AG04450 (cell line): Measurements from ENCODE around the gene FCRL3. TPM values are rescaled to one million over a fixed set of nuclear protein-coding genes. Genes with fewer than 3 reads are reported as not detected.

Experiments used
- CTCF ChIA-PET: fragments of 300-600, 350-600 bp; formaldehyde crosslinking; extraction: SDS; loops from one replicate; lab custom pipeline; 2022; ENCODE audit warnings: antibody characterized with exemption, inconsistent platforms; lab: Charles Lee
- POLR2A ChIA-PET: fragments of 350-600 bp; formaldehyde crosslinking; extraction: SDS; loops from one replicate; lab custom pipeline; 2021; ENCODE audit warnings: antibody characterized with exemption, inconsistent platforms; lab: Yijun Ruan, JAX
- DNase-seq: peaks from one replicate; pipeline ENCODE4 v3.0.0-alpha.2; 2011; ENCODE audit warnings: low read depth, low spot score
- H3K27ac ChIP-seq: one replicate; pipeline ENCODE4 v1.5.1; 2012; ENCODE audit warnings: low read depth, low read length, control low read depth
- H3K27me3 ChIP-seq: one replicate; pipeline ENCODE4 v1.6.0; 2012; ENCODE audit warnings: low read length; ENCODE audit not compliant: control insufficient read depth, insufficient read depth
- H3K4me3 ChIP-seq: 2 replicates; pipeline ENCODE4 v1.5.1; 2011; ENCODE audit warnings: mild to moderate bottlenecking, low read depth, low read length, control low read depth
- H3K9me3 ChIP-seq: 2 replicates; pipeline ENCODE4 v1.5.1; 2012; ENCODE audit warnings: low read length; ENCODE audit not compliant: control insufficient read depth, insufficient read depth
- CTCF ChIP-seq: IDR thresholded peaks from 2 replicates; pipeline ENCODE4 v1.5.1; 2011; ENCODE audit warnings: low read depth, low read length, control low read depth, inconsistent platforms
- polyA plus RNA-seq: library from polyadenylated mRNA; depleted of rRNA; stranded (reverse); fragments of >200 nt; gene quantifications from 2 replicates; pipeline ENCODE4 v1.2.3, GENCODE V29; 2011; rRNA removed

Gene FCRL3
- polyA plus RNA-seq, 1 experiment: not detected

GRCh38 chr1:157646144-157646543, 54.4 kb downstream of the FCRL3 start:
- Histone ChIP-seq H3K9me3 (no peaks in the 10 kb centered on the region), H3K27ac (no peak overlapping the region), H3K27me3 (no peaks in the 10 kb centered on the region), H3K4me3 (no peak overlapping the region)
- ChIA-PET CTCF (no interaction called here), POLR2A (no interaction called here)
- TF ChIP-seq CTCF: no peak
- DNase-seq: no peak

GRCh38 chr1:157641177-157641576, 59.4 kb downstream of the FCRL3 start:
- Histone ChIP-seq H3K27ac (no peak overlapping the region), H3K4me3 (no peak overlapping the region), H3K9me3 (no peaks in the 10 kb centered on the region), H3K27me3 (no peaks in the 10 kb centered on the region)
- TF ChIP-seq CTCF: no peak
- ChIA-PET CTCF (no interaction called here), POLR2A (no interaction called here)
- no peak for DNase-seq

DNA sequence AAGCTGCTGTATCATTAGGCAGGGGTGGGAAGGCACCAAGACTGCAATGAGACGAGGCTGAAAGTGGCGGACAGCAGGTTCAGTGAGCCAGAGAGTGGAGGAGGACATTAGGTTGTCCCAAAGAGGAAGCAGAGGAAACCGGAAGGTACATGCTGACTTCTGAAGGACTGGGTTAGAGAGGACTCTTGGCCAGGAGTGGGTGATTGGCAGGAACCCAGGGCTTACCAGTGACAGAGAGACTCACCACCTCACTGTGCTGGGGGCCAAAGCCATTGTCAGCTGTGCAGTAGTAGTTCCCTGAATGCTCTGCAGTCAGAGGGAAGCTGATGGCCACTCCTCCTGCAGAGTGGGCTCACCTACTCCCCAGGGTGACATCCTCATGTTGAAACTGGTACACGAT, 60.8 kb downstream of the FCRL3 start:
- Histone ChIP-seq H3K9me3 (no peaks in the 10 kb centered on the region), H3K27me3 (no peaks in the 10 kb centered on the region), H3K4me3 (no peak overlapping the region), H3K27ac (no peak overlapping the region)
- CTCF ChIA-PET: no interaction called here
- no peak for TF ChIP-seq CTCF
- no peak for DNase-seq
- POLR2A ChIA-PET: no interaction called here

DNA sequence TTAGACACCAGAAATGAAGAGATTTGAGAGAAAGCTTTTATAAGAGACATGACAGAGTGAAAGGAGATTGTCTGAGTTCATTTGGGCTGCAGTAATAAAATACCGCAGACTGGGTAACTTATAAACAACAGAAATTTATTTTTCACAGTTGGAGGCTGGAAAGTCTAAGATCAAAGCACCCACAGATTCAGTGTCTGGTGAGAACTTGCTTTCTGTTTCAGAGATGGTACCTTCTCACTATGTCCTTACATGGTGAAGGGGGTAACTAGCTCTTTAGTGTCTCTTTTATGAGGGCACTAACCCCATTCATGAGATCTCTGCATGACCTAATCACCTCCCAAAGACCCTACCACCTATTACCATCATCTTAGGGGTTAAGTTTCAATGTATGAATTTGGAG, 71.8 kb downstream of the FCRL3 start:
- ChIA-PET POLR2A (no interaction called here), CTCF (no interaction called here)
- H3K27me3 ChIP-seq: no peaks in the 10 kb centered on the region
- H3K27ac ChIP-seq: no peak overlapping the region
- no peak for DNase-seq
- TF ChIP-seq CTCF: no peak
- H3K9me3 ChIP-seq: no peaks in the 10 kb centered on the region
- H3K4me3 ChIP-seq: no peak overlapping the region

Other genes with a start within 250 kb of the FCRL3 start
- not detected in 2 replicates for gene FCRL5, start 148.3 kb downstream of the FCRL3 start, polyA plus RNA-seq
- not detected in 2 replicates for gene FCRL4, start 102.7 kb downstream of the FCRL3 start, polyA plus RNA-seq
- gene FCRL2, start 76.4 kb upstream of the FCRL3 start, polyA plus RNA-seq: not detected in 2 replicates
- not detected in 2 replicates for gene FCRL1, start 119.4 kb upstream of the FCRL3 start, polyA plus RNA-seq
- gene CD5L, start 141.0 kb upstream of the FCRL3 start, polyA plus RNA-seq: not detected in 2 replicates